ENCODE measurements around the gene CDC20. TPM values are rescaled to one million over a fixed set of nuclear protein-coding genes. Genes with fewer than 3 reads are reported as not detected.
A peak's percentile ranks its signal among the peaks of the same experiment; 100 is the strongest.

Gene CDC20
- total RNA-seq, 1 experiment from 2014 or later = 123 TPM

- no peak for TF ChIP-seq CTCF (IDR thresholded peaks at IDR 0.05; ENCODE audit: insufficient read depth in 1 of 2, low read depth in 1 of 2, low read length in 1 of 2, severe bottlenecking in 1 of 2, unreplicated experiment in 1 of 2)
- no peaks in the 10 kb centered on the region for H3K9me3 ChIP-seq
- ChIA-PET CTCF (no interaction called here), POLR2A (no interaction called here)
- H3K4me3 Mint-ChIP-seq (ENCODE audit: unreplicated experiment) = no peak overlapping the region
- H3K4me3 ChIP-seq (ENCODE audit: low read depth, low read length) = no peak overlapping the region
- no TSS peak for BruUV-seq (replicated peaks)
- no peaks in the 10 kb centered on the region for H3K36me3 ChIP-seq (ENCODE audit: control insufficient read depth, insufficient read depth, low read length)
- no peaks in the 10 kb centered on the region for H3K27me3 Mint-ChIP-seq (ENCODE audit: insufficient read depth, unreplicated experiment)
- H3K27me3 ChIP-seq (replicated peaks; ENCODE audit: control insufficient read depth, insufficient read depth, low read length) = no peaks in the 10 kb centered on the region
- H3K36me3 Mint-ChIP-seq (ENCODE audit: insufficient read depth, unreplicated experiment) = no peaks in the 10 kb centered on the region
- intact Hi-C loops (cut with micrococcal nuclease; ENCODE audit: unreplicated experiment) = no loop called here
- no peaks in the 10 kb centered on the region for H3K4me1 ChIP-seq
- H3K27ac Mint-ChIP-seq (ENCODE audit: unreplicated experiment) = no peak overlapping the region
- DNase-seq = peak in 1 of 2 experiments; percentile 14
- H3K9me3 Mint-ChIP-seq (ENCODE audit: unreplicated experiment) = no peaks in the 10 kb centered on the region
- H3K4me1 Mint-ChIP-seq (ENCODE audit: low read depth, unreplicated experiment) = no peaks in the 10 kb centered on the region
These were observed 45.0 kb upstream of the CDC20 start for GRCh38 chr1:43313771-43314170.

- H3K36me3 ChIP-seq (ENCODE audit: control insufficient read depth, insufficient read depth, low read length) = no peaks in the 10 kb centered on the region
- H3K9me3 ChIP-seq = no peaks in the 10 kb centered on the region
- H3K27me3 ChIP-seq (replicated peaks; ENCODE audit: control insufficient read depth, insufficient read depth, low read length) = no peaks in the 10 kb centered on the region
- POLR2A ChIA-PET = no interaction called here
- Mint-ChIP-seq H3K4me1 (ENCODE audit: low read depth, unreplicated experiment) (no peaks in the 10 kb centered on the region), H3K9me3 (ENCODE audit: unreplicated experiment) (no peaks in the 10 kb centered on the region), H3K4me3 (ENCODE audit: unreplicated experiment) (no peak overlapping the region), H3K27me3 (ENCODE audit: insufficient read depth, unreplicated experiment) (no peaks in the 10 kb centered on the region), H3K36me3 (ENCODE audit: insufficient read depth, unreplicated experiment) (no peaks in the 10 kb centered on the region), H3K27ac (ENCODE audit: unreplicated experiment) (no peak overlapping the region)
- DNase-seq = no peak
- CTCF ChIA-PET = no interaction called here
- no peaks in the 10 kb centered on the region for H3K4me1 ChIP-seq
- no peak overlapping the region for H3K4me3 ChIP-seq (ENCODE audit: low read depth, low read length)
- no TSS peak for BruUV-seq (replicated peaks)
- intact Hi-C loops (cut with micrococcal nuclease; ENCODE audit: unreplicated experiment) = no loop called here
- no peak for TF ChIP-seq CTCF (IDR thresholded peaks at IDR 0.05; ENCODE audit: insufficient read depth in 1 of 2, low read depth in 1 of 2, low read length in 1 of 2, severe bottlenecking in 1 of 2, unreplicated experiment in 1 of 2)
These were observed 44.5 kb upstream of the CDC20 start for GRCh38 chr1:43314233-43314632.

GRCh38 chr1:43315481-43315880 is 43.3 kb upstream of the CDC20 start:
- intact Hi-C loops (cut with micrococcal nuclease; ENCODE audit: unreplicated experiment) = no loop called here
- Mint-ChIP-seq H3K4me3 (ENCODE audit: unreplicated experiment) (no peak overlapping the region), H3K9me3 (ENCODE audit: unreplicated experiment) (no peaks in the 10 kb centered on the region), H3K27me3 (ENCODE audit: insufficient read depth, unreplicated experiment) (no peaks in the 10 kb centered on the region), H3K4me1 (ENCODE audit: low read depth, unreplicated experiment) (no peaks in the 10 kb centered on the region), H3K27ac (ENCODE audit: unreplicated experiment) (no peak overlapping the region), H3K36me3 (ENCODE audit: insufficient read depth, unreplicated experiment) (no peaks in the 10 kb centered on the region)
- no TSS peak for BruUV-seq (replicated peaks)
- no peak for TF ChIP-seq CTCF (IDR thresholded peaks at IDR 0.05; ENCODE audit: insufficient read depth in 1 of 2, low read depth in 1 of 2, low read length in 1 of 2, severe bottlenecking in 1 of 2, unreplicated experiment in 1 of 2)
- CTCF ChIA-PET = no interaction called here
- H3K9me3 ChIP-seq = no peaks in the 10 kb centered on the region
- no peaks in the 10 kb centered on the region for H3K27me3 ChIP-seq (replicated peaks; ENCODE audit: control insufficient read depth, insufficient read depth, low read length)
- no peaks in the 10 kb centered on the region for H3K4me1 ChIP-seq
- no peak for DNase-seq
- H3K36me3 ChIP-seq (ENCODE audit: control insufficient read depth, insufficient read depth, low read length) = no peaks in the 10 kb centered on the region
- POLR2A ChIA-PET = no interaction called here
- H3K4me3 ChIP-seq (ENCODE audit: low read depth, low read length) = no peak overlapping the region

Measured in Caco-2 (cell line).